ENCODE data around the gene CERK. TPM values are rescaled to one million over a fixed set of nuclear protein-coding genes. Genes with fewer than 3 reads are reported as not detected.

The CERK gene
- total and polyA plus RNA-seq, 9 of the 15 experiments (the other 6 are each of a cell fraction or from before 2014, with no cell fraction given) = 1.1 to 14.9 (median 8.7) TPM

DNA sequence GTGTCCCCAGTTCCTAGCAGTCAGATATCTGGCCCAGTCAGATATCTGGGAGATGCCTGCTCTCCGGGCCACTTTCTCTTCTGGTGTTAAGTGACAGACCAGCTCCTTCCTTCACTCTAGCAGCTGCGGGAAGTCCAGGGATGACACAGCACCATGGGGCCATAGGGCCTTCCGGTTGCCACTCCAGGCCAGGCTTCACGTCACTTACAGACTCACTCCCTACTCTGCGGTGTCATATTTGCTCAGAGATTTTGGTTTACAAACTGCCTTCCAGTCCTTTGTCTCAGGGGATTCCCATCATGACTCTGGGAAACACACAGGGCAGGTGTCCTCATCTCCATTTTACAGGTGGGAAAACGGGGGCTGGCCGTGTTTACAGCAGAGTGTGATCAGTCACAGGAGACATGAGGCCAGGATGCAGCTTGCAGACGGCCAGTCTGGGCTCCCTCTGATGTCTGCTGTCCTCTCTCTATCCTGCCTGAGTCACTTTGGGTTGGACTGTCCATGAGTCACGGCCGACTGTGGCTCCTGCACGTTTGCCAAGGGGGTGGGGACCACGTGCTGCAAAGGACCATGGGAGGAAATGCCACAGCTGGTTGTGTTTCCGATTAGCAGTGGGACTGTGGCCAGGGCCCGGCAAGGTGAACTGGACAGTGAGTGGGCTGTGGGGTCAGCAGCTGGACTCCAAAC, 16.2 kb upstream of the CERK start (continued):
- TF ChIP-seq MLLT1 (IDR thresholded peaks at IDR 0.05) = no peak
- no peak; the same call in 1 of the 2 replicates for TF ChIP-seq ZNF175 (CRISPR knock-in tag; IDR thresholded peaks at IDR 0.05; ENCODE audit: low read depth)
- TF ChIP-seq KDM1A (IDR thresholded peaks at IDR 0.05) = peak; percentile 25 to 41; a peak in 2 of 4 replicates
- TF ChIP-seq, protein P1, sequence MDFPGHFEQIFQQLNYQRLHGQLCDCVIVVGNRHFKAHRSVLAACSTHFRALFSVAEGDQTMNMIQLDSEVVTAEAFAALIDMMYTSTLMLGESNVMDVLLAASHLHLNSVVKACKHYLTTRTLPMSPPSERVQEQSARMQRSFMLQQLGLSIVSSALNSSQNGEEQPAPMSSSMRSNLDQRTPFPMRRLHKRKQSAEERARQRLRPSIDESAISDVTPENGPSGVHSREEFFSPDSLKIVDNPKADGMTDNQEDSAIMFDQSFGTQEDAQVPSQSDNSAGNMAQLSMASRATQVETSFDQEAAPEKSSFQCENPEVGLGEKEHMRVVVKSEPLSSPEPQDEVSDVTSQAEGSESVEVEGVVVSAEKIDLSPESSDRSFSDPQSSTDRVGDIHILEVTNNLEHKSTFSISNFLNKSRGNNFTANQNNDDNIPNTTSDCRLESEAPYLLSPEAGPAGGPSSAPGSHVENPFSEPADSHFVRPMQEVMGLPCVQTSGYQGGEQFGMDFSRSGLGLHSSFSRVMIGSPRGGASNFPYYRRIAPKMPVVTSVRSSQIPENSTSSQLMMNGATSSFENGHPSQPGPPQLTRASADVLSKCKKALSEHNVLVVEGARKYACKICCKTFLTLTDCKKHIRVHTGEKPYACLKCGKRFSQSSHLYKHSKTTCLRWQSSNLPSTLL (IDR thresholded peaks at IDR 0.05) = no peak
- TF ChIP-seq TAF7 (tag; IDR thresholded peaks at IDR 0.05) = no peak
- TF ChIP-seq RFX1 (IDR thresholded peaks at IDR 0.05) = no peak
- 0 out of 2 replicates have a peak, but pooled peaks have one; percentile 57 for TF ChIP-seq CUX1 (CRISPR knock-in tag; IDR thresholded peaks at IDR 0.05)
- TF ChIP-seq XRCC3 (IDR thresholded peaks at IDR 0.05) = no peak
- TF ChIP-seq PRPF4 (IDR thresholded peaks at IDR 0.05; ENCODE audit: insufficient read depth, low read depth, low read length, poor library complexity, severe bottlenecking) = no peak
- TF ChIP-seq MCM3 (IDR thresholded peaks at IDR 0.05) = no peak
- no peak for TF ChIP-seq U2AF2 (optimal IDR thresholded peaks at IDR 0.05; ENCODE audit: low read depth, low read length)
- no peak; a peak in 1 of 4 replicates for TF ChIP-seq HDAC1 (IDR thresholded peaks at IDR 0.05)
- no peak for TF ChIP-seq NR4A1 (CRISPR knock-in tag; IDR thresholded peaks at IDR 0.05)
- TF ChIP-seq NR4A1 (tag; IDR thresholded peaks at IDR 0.05) = peak; percentile 54; the same call in 1 of the 2 replicates
- TF ChIP-seq ZNF561 (CRISPR knock-in tag; conservative IDR thresholded peaks at IDR 0.05) = no peak
- peak; percentile 80 for TF ChIP-seq ZNF316 (IDR thresholded peaks at IDR 0.05)
- peak; percentile 44; the same call in 1 of the 2 replicates for TF ChIP-seq TOE1 (IDR thresholded peaks at IDR 0.05; ENCODE audit: borderline replicate concordance)
- TF ChIP-seq TOE1 (CRISPR knock-in tag; IDR thresholded peaks at IDR 0.05; ENCODE audit: borderline replicate concordance, low read depth) = no peak
- no peak for TF ChIP-seq KAT2B (IDR thresholded peaks at IDR 0.05; ENCODE audit: low read depth, low read length)
- no peak for TF ChIP-seq ZEB2 (IDR thresholded peaks at IDR 0.05)
